Inflammatory macrophage treated with lipopolysaccharide for 1 hour (primary cell): ENCODE data around the gene IARS2.
"Not testable (repeated sequence)": the region's sequence is repeated elsewhere in the genome, so short reads cannot be mapped to it uniquely, and the experiment has no call there.

Experiments
- DNase-seq, 2 donors: peaks; one replicate each; pipeline ENCODE4 v3.0.0-alpha.2; 2020 to 2022

Gene IARS2

DNA sequence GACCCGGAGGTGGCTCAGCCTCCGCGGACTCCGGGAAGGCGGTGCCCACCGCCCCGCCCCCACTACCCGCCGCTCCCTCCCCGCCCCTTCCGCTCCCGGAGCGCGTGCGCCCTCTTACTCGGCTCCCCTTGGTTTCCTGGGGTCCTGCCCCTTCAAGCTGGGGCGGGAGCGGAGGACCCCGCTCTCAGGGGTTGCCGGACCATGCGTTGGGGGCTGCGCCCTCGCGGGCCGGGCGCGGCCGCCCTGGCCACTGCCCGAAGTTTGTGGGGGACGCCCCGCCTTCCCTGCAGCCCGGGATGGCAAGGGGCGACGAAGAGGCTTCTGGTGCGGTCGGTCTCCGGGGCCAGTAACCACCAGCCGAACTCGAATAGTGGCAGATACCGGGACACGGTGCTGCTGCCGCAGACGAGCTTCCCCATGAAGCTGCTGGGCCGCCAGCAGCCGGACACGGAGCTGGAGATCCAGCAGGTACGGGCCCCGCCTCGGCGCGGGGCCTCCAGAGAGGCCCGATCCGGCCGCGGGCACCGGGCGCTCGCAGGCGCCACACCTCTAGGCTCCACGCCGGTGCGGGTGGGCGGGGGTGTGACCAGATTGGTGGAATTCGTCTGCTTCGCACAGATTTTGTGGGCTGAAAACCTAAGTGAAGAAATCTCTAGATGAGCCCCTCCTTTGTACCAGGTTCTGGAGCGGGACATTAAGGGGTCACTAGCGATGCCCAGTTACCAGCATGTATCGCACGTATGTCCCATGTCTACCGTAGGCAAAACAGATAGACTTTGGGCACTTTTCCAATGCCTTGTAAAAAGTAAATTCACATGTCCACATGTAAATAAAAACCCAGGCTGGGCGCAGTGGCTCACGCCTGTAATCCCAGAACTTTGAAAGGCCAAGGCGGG is at the start of gene IARS2:
Gene IARS2, plus strand, starts transcription at position 117 of the 896 bp plus-strand sequence. Its CDS starts 85 bp downstream, at position 202.
- peak; percentile 77 to 87 for DNase-seq

DNA sequence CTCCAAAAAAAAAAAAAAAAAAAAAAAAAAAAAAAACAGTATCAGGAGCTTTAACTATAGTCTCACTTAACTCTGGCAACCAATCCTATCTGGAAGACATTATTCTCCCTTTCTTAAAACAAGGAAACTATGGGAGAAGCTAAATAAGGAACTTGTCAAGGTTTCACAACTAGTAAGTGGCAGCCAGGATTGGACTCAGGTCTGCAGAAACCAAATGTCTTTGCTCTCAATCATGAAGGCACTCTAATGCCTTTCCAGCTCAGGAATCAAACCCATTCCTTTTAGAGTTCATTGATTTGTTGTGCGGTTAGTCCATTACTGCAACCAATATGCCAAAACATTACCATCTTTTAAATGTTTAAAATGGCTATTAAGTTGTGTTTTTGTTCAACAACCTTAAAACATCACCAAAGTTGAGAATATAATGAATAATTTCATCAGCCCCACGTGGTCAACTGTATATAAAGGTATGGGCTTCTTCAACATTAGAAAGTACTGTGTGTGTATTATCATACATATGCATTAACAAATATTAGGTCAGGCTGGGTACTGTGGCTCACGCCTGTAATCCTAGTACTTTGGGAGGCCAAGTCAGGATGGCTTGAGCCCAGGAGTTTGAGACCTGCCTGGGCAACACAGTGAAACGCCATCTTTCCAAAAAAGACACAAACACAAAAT is 49.1 kb upstream of the IARS2 start:
- peak; percentile 28 to 51 for DNase-seq

DNA sequence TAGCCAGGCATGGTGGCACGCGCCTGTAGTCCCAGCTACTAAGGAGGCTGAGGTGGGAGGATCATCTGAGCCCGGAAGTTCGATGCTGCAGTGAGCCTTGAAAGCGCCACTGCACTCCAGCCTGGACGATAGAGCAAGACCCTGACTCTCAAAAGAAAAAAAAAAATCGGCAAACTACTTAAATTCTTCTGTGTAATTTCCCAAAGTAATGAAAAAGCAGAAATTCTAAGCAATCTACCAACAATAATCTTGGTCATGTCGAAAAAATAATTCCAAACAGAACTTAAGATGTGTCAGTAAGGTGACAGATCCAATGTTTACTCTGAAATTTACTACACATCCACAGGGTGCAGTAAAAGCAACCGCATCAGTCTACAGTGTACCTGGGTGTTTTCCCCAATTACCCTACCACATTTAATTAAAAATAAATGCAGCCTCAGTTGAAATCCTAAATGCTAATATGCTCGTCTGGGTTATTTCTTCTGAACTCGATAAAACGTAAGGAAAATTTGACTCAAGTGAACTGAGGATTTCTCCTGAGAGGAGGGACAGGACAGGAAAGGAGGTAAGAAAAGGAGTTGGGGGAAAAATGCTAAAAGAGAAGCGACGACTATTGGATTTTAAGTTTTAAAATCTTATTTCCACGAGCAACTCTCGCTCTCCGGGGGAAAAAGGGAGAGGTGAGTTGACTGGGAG is 48.4 kb upstream of the IARS2 start:
- DNase-seq, result no peak

DNA sequence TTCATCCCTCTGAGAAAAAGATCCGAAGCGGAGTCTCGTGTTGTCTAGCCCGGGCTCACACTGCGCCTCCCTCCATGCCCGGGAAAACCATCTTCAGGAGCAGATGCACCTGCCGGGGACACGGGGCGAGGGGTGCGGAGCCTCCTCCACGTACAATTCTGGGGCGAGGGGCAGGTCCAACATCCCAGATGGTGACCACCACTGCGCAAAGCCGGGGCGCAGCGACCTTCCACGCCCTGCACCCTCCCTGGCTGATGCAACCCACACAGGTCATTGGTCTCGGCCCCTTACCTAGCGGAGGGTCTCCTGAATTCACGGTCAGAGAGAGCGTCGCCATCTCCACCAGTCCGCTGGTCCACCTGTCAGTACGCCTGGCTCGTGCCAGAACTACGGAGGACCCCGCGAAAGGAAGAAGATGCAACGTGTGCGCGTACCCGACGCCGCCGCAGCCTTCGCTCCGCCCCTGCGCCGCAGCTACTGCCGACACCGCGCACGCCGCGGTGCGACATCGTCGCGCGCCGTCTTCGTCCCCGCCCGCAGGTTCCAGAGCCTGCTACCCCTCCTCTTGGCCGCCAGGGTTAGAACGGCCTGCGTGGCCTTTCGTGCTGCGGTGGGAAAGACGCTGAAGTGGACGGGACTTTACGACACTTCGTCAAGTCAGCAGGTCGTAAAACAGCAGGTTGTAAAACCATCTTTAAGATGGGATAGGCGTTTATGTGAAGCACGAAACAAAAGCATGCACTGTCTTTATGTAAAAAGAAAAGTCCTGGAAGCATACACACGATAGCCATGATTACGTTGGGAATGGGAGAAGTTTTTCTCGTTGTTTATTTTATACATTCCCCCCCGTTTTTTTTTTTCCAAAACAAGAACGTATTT is 47.6 kb upstream of the IARS2 start, which contains the start of gene EPRS1:
Gene EPRS1, minus strand, starts transcription at position 454 of the 879 bp plus-strand sequence. Its CDS starts 117 bp downstream, at position 337.
- peak; percentile 94 to 96 for DNase-seq

DNA sequence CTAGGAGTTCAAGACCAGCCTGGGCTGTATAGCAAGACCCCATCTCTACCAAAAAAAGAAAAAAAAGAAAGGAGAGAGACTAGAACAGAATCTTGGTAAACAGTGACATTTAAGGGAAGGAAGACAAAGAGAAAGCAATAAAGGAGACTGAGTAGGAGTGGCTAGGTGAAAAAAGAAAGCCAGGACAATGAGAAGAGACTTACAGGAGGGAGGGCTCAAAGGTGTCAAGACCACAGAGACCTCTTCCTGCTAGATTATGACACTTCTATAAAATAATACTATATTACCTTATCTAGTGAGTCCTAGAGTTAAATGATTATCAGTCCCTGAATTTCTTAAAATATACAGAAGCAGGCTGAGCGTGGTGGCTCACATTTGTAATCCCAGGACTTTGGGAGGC is 37.6 kb upstream of the IARS2 start:
- DNase-seq, result no peak

DNA sequence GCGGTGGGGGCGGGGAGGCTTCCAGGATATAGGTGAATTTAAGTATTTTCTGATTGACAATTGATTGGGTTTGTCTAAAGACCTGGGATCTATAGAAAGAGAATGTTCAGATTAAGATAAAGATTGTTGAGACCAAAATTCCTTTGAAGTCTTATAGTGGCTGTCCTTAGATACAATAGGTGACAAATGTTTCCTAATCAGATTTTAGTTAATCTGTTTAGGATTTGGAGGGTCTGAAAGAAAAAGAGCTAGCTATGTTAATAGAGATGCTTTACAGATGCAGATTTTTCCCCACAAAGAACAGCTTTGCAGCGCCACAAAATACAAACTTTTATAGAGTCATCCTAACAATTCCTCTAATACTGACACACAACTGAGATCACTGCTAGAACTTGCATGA is 33.1 kb upstream of the IARS2 start:
- DNase-seq, result no peak

DNA sequence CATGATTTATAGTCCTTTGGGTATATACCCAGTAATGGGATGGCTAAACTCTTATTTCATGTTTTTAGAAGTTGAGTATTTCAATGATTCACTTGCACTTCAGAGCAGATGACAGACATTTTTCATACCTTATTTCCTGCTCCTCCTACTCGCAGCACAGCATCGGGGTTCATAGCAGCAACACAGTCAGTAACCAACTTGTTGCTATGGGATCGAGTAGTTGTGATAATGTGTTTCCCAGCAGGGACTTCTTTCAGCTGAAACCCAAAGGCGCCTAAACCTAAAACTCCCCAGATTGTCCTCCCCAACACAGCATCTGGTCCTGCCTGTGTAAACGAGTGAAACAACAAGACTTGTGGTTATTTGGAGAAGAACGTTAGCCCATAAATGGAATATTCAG is 31.3 kb upstream of the IARS2 start:
- no peak for DNase-seq

DNA sequence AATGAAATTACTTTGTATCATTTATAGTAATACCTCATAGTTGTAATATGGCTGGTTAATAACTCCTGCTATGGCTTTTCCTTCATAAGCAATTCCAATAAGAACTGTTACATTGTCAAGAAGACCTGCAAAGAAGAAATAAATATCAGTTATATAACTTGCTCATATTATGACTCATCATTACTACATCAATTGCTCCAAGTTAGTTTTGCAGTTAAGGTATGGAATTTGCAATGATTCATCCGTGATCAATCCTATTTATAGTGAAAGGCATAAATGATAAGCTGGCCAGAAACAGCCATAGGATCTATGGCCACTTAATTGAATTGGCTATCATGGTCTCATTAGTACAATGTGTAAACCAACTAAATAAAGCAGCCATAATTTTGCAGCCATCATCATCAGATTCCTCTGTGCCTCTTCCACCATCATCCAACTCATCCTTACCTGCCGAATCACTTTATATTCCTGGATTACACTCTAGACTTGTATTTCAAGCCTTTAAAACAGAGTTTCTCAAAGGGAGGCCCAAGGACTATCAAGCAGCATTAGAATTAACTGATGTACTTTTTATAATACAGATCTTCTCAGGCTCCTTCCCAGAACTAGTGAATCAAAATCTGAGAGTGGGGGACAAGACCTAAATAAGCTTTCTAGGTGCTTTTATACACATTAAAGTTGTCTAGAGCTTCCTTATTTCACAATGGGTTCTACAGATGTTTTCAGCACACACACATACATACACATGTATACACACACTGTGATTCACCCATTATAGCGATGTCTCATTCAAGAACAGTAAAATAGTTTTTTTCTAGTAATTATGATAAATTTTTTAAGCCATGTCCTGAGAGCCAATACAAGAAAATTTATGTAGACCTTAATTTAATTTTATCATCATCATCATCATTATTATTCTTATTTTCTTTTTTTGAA is 26.4 kb upstream of the IARS2 start:
- no peak for DNase-seq

DNA sequence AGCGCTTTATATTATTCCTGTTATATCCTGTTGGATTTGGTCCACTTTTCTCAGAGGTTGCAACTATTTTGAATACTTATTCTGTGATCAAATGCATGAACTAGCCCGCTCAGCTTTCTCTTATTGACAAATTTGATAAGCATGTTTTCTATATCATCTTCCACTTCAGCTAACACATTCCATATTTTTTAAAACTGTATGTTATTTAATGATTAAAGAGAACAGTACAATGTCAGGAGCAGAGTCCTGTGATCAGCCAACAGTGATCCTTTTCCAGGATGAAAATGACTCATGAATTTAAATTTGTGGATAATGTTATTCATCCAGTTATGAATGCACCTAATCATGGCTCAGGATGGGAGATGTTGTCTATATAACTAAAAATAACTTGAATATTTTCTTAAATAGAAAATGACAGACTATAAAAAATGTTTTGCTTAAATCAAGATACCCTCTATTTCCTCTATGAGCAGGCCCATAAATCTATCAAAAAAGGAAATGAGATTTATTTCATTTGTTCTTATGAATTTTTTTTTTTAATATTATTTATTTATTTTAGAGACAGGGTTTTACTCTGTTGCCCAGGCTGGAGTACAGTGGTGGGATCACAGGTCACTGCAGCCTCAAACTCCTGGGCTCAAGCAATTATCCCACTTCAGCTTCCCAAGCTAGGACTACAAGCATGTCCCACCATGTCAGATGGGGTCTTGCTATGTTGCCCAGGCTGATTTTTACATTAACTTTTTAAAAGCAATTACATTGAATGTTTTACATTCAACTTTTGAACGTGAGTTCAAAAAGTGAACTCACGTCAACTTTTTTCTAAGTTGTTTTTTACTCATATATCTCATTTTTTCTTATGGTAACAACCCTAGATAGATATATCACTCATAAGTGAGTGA is 16.8 kb upstream of the IARS2 start:
- no peak for DNase-seq

DNA sequence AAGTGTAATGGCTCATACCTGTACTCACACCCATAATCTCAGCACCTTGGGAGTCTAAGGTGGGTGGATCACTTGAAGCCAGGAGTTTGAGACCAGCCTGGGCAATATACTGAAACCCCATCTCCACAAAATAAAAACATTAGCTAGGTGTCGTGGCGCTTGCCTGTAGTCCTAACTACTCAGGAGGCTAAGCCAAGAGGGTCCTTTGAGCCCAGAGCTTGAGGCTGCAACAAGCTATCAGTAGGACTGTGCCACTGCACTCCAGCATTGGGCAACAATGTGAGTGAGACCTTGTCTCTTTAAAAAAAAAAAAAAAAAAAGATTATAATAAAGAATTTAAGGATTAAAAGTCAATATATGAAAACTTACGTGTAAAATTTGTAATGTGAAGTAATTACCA is 16.0 kb upstream of the IARS2 start:
- DNase-seq, result no peak

DNA sequence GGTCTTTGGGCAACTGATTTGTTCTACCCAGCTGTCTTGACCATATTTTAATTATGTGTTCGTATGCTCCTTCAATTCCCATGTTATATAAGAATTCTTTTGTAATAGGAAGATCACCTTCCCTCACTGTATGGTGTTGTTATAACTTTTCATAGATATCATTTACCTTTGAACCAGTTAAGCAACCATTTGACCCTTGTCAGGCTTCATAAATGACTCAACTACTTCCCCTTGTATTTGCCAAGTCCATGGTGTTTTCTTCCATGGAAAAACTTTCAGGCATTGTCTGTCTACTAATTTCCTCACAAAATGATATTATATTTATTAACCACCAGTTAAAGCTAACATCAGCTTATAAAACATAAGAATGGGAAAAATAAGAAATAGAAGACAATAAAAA is 9.5 kb upstream of the IARS2 start:
- peak; percentile 6 to 28 for DNase-seq

DNA sequence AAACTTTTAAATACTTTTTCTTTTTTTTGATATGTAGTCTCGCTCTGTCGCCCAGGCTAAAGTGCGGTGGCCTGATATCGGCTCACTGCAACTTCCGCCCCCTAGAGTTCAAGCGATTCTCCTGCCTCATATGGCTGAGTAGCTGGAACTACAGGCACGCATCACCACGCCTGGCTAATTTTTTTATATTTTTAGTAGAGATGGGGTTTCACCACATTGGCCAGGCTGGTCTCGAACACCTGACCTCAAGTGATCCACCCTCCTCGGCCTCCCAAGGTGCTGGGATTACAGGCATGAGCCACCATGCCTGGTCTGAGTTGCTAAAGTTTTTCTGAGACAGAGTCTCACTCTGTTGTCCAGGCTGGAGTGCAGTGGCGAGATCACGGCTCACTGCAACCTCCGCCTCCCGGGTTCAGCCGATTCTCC is 7.7 kb upstream of the IARS2 start:
- DNase-seq, result not testable (repeated sequence)

DNA sequence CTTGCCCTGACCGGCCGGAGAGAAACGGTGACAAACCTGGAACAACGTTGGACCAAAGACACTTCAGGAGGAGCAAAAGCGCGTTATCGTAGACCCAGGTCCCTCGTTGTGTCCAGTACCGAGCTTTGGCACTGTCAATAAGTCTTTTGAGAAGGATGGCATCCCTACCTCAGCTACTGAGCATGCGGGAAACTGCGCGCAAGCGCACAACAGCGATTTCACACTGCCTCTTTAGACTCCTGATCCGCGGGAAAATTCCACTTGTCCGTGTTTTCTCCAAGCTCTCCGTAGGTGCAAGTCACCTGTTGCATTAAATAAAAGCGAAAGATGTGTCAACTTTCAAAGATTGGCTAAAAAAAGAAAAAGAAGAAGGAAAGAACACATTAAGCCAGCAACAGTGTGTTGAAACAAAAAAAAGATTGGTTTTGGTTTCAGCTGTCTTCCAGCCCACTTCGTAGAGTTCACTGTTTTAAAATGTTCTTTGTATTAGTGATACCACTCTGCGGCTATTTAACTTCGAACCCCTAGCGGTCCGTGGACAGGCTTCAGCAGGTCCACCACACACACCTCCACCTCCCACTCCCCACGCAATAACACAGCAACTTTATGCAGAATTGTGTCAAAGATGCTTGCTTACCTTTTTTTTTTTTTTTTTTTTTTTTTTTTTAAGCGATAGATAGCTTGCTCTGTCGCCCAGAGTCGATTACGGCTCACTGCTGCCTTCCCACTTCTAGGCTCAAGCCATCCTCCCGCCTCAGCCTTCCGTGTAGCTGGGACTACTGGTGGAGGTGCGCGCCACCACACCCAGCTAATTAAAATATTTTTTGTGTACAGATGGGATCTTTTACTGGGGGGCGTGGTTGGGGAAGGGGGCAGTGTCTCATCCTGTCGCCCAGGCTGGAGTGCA is 4.0 kb upstream of the IARS2 start, which contains the start of gene BPNT1:
Gene BPNT1, minus strand, starts transcription at position 139 of the 907 bp plus-strand sequence. CDS start 9,942 bp downstream, outside the sequence.
- peak; percentile 91 to 99 for DNase-seq

DNA sequence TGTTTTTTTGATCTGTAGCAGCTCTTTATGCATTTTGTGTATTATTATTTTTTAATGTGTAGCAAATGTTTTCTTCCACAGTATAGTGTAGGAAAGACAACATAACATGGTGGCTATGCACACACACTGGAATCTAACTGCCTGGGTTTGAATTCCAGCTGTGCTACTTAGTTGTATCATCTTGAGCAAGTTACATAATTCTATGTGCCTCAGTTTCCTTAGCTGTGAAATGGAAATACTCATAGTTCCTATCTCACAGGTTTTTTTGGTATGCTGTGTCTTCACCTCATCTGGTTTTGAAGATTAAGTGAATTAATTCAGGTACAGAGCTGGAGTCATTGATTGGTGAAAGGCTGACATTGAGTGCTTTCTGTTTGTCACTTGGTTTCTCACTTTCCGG is 1.2 kb upstream of the IARS2 start:
- DNase-seq, result no peak

DNA sequence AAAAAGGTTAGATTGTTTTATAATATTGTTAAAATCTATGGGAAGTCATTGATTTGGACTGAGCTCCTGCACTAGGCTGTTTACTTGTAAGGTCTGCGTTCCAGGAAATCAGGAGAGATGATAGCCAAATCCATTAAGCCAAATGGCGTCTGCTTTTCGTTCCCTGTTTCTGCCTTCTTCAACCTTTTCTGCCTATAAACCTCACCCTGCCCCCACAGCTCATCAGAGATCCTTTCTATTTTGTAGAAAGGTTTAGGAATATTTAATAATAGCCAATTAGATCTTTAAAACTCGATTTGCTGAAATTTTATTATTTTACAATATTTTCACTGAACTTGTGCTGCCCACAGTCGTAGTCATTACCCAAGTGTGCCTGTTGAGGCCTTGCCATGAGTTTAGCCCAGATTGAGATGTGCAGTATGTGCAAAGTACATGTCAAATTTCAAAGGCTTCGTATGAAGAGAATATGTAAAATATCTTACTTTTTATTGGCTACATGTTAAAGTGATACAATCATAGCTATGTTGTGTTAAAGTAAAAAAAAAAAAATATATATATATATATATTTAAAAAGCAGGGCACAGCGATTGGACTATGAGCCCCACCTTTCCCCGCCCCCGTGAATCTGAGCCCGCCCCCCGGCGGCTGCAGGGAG is 444 bp upstream of the IARS2 start:
- DNase-seq, result no peak

DNA sequence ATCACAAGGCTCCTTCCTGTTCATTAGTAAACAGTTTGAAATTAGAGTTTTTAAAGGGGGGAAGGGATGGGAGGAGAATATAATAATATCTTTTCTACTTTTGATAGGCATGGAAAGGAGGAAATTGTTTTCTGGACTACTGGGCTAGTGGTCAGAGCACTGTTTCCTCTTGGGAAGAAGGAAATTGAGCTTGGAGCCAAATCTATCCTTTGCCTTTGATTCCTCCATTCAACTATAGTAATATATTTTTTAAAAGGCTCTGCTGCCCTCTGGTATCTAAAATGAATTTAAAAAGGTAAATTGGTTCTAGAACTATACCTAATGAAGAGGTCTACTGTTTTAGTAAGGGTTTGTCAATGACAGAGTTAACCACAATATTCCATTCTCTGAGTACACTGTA is 5.9 kb downstream of the IARS2 start:
- no peak for DNase-seq

DNA sequence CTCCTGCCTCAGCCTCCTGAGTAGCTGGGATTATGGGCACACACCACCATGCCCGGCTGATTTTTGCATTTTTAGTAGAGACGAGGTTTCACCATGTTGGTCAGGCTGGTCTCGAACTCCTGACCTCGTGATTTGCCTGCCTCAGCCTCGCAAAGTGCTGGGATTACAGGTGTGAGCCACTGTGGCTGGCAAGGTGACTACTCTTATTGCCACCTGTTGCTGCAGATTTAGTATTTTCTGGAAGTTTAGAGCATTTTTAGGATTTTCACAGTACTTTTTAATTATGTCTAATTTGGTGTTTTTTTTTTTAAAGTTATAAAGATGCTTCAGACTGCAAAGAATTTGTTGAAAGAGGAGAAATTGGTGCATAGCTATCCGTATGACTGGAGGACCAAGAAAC is 16.5 kb downstream of the IARS2 start:
- not testable (repeated sequence) for DNase-seq

DNA sequence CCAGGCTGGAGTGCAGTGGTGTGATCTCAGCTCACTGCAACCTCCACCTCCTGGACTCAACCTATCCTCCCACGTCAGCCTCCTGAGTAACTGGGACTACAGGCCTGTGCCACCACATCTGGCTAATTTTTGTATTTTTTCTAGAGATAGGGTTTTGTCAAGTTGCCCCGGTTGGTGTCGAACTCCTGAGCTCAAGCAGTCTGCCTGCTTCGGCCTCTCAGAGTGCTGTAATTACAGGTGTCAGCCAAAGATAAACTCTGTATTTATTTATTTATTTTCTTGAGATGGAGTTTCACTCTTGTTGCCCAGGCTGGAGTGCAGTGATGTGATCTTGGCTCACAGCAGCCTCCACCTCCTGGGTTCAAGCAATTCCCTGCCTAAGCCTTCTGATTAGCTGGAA is 18.7 kb downstream of the IARS2 start:
- DNase-seq, result not testable (repeated sequence)
